Thyroid gland (tissue), 4 donors: Measurements from ENCODE around the gene NMRAL1. TPM values are rescaled to one million over a fixed set of nuclear protein-coding genes. Genes with fewer than 3 reads are reported as not detected.

Experiments used
- DNase-seq, 2 donors: peaks; one replicate each; pipeline ENCODE4 v3.0.0-alpha.2; 2019
- H3K27ac ChIP-seq, 3 donors: fragments of 200-600 bp; sonication (generic); 1 replicate in 2 of 3; 2 replicates in 1 of 3; pipeline ENCODE4 v1.5.1; 2016 to 2019; ENCODE audit warnings: mild to moderate bottlenecking in 1 of 3, moderate library complexity in 1 of 3
- H3K27me3 ChIP-seq: fragments of 200-600 bp; sonication (generic); one replicate; pipeline ENCODE4 v1.5.1; 2019
- H3K36me3 ChIP-seq, 2 donors: fragments of 200-600 bp; sonication (generic); one replicate each; pipeline ENCODE4 v1.5.1; 2016 to 2019
- H3K4me1 ChIP-seq, 2 donors: fragments of 200-600 bp; sonication (generic); one replicate each; pipeline ENCODE4 v1.5.1; 2017 to 2019
- H3K4me3 ChIP-seq, 3 donors: fragments of 200-600 bp; sonication (generic); replicated peaks in 1 of 3; 1 replicate in 2 of 3; 2 replicates in 1 of 3; pipeline ENCODE4 v1.5.1; 2016; ENCODE audit warnings: mild to moderate bottlenecking in 1 of 3
- H3K9me3 ChIP-seq: fragments of 200-600 bp; sonication (generic); one replicate; pipeline ENCODE4 v1.5.1; 2017
- CTCF ChIP-seq, 6 experiments: fragments of 200-600 bp in 3 of 6; fragments of 450-650 bp in 3 of 6; sonication (generic) in 3 of 6; IDR thresholded peaks; one replicate each; pipeline ENCODE4 v1.5.1; 2016 to 2019; ENCODE audit warnings: antibody characterized with exemption in 6 of 6, mild to moderate bottlenecking in 2 of 6, inconsistent platforms in 1 of 6, moderate library complexity in 1 of 6
- POLR2A ChIP-seq, 2 donors: fragments of 450-650 bp; IDR thresholded peaks; one replicate each; pipeline ENCODE4 v1.6.1; 2017; ENCODE audit warnings: antibody characterized with exemption in 2 of 2, mild to moderate bottlenecking in 2 of 2, moderate library complexity in 1 of 2
- WGBS, 2 donors: methylation state at CpG; one replicate each; pipeline ENCODE4 v1.1.5; 2017; 5-methylcytosine and 5-hydroxymethylcytosine counted together
- intact Hi-C: fragments of 100-400 bp; cut with DNase I; formaldehyde crosslinking; loops from one replicate; pipeline ENCODE4 v1.15.1; 2023
- total RNA-seq, 4 donors: library from RNA; depleted of rRNA; stranded (reverse); fragments of >200 nt; gene quantifications; one replicate each; pipeline ENCODE4 v1.2.3, GENCODE V29; 2016

NMRAL1 gene
- total RNA-seq, 4 donors from 2014 or later: 40.0 to 88.8 (median 57.6) TPM

GRCh38 chr16:4433914-4434787 lies 40.3 kb downstream of the NMRAL1 start:
- DNase-seq: no peak
- Histone ChIP-seq H3K27me3 (no peaks in the 10 kb centered on the region), H3K9me3 (no peaks in the 10 kb centered on the region), H3K4me3 (no peak overlapping the region), H3K4me1 (no peaks in the 10 kb centered on the region), H3K36me3 (peaks cover 14 to 26% of the 10 kb centered on the region in 2 donors), H3K27ac (no peak overlapping the region)
- WGBS, 2 donors: 91 to 93% methylated on average over 12 of the region's 12 CpGs
- intact Hi-C loops: no loop called here
- TF ChIP-seq CTCF (IDR thresholded peaks at IDR 0.05) (no peak), POLR2A (IDR thresholded peaks at IDR 0.05) (no peak)

GRCh38 chr16:4433228-4433627 lies 41.2 kb downstream of the NMRAL1 start:
- Histone ChIP-seq H3K4me3 (no peak overlapping the region), H3K27ac (no peak overlapping the region), H3K4me1 (no peaks in the 10 kb centered on the region), H3K9me3 (no peaks in the 10 kb centered on the region), H3K36me3 (peaks cover 13 to 25% of the 10 kb centered on the region in 2 donors), H3K27me3 (no peaks in the 10 kb centered on the region)
- TF ChIP-seq CTCF (IDR thresholded peaks at IDR 0.05) (no peak), POLR2A (IDR thresholded peaks at IDR 0.05) (no peak)
- DNase-seq: no peak
- 87 to 93% methylated on average over 4 of the region's 4 CpGs for WGBS, 2 donors
- intact Hi-C loops: no loop called here

- 89 to 92% methylated on average over 9 of the region's 9 CpGs for WGBS, 2 donors
- H3K4me1 ChIP-seq: peaks cover 11 to 12% of the 10 kb centered on the region in 2 donors
- DNase-seq: no peak
- H3K27ac ChIP-seq: no peak overlapping the region
- TF ChIP-seq CTCF (IDR thresholded peaks at IDR 0.05) (no peak), POLR2A (IDR thresholded peaks at IDR 0.05) (no peak)
- H3K27me3 ChIP-seq: no peaks in the 10 kb centered on the region
- H3K4me3 ChIP-seq: no peak overlapping the region
- no peaks in the 10 kb centered on the region for H3K9me3 ChIP-seq
- intact Hi-C loops: no loop called here
- peaks cover 0 to 8% of the 10 kb centered on the region in 2 donors for H3K36me3 ChIP-seq
These were observed 43.4 kb downstream of the NMRAL1 start for GRCh38 chr16:4431023-4431422.

GRCh38 chr16:4428500-4428899 lies 45.9 kb downstream of the NMRAL1 start:
- Histone ChIP-seq H3K27me3 (no peaks in the 10 kb centered on the region), H3K4me1 (peaks cover 12 to 17% of the 10 kb centered on the region in 2 donors), H3K4me3 (no peak overlapping the region), H3K27ac (no peak overlapping the region), H3K9me3 (no peaks in the 10 kb centered on the region), H3K36me3 (peaks cover 0 to 4% of the 10 kb centered on the region in 2 donors)
- WGBS, 2 donors: 92 to 97% methylated on average over 7 of the region's 7 CpGs
- TF ChIP-seq CTCF (IDR thresholded peaks at IDR 0.05) (no peak), POLR2A (IDR thresholded peaks at IDR 0.05) (no peak)
- intact Hi-C loops: no loop called here
- no peak for DNase-seq

- H3K9me3 ChIP-seq: no peaks in the 10 kb centered on the region
- TF ChIP-seq POLR2A (IDR thresholded peaks at IDR 0.05) (no peak), CTCF (IDR thresholded peaks at IDR 0.05) (no peak)
- peak overlapping the region in 2 of 3 donors; percentile 84 to 91 for H3K4me3 ChIP-seq
- no peak for DNase-seq
- peaks cover 0 to 4% of the 10 kb centered on the region in 2 donors for H3K36me3 ChIP-seq
- H3K27me3 ChIP-seq: no peaks in the 10 kb centered on the region
- H3K4me1 ChIP-seq: peaks cover 12 to 17% of the 10 kb centered on the region in 2 donors
- WGBS, 2 donors: 92 to 93% methylated on average over 12 of the region's 12 CpGs
- H3K27ac ChIP-seq: no peak overlapping the region
- intact Hi-C loops: no loop called here
These were observed 47.6 kb downstream of the NMRAL1 start for GRCh38 chr16:4426722-4427372.
